HL-60 (cell line): ENCODE results near the gene AOPEP.

ENCODE experiments used
- DNase-seq, 2 experiments: peaks; one replicate each; pipeline ENCODE4 v3.0.0-alpha.2; 2010 to 2020; ENCODE audit warnings: low read depth in 1 of 2, low spot score in 1 of 2
- H3K27ac ChIP-seq: fragments of 250-450 bp; sonication (Bioruptor Pico); replicated peaks from 2 replicates; pipeline ENCODE4 v1.5.1; 2020; ENCODE audit warnings: mild to moderate bottlenecking, moderate library complexity
- H3K27me3 ChIP-seq: fragments of 250-450 bp; sonication (Bioruptor Pico); 2 replicates; pipeline ENCODE4 v1.5.1; 2021; ENCODE audit warnings: mild to moderate bottlenecking, moderate library complexity; ENCODE audit not compliant: insufficient read depth, poor library complexity, severe bottlenecking
- H3K4me3 ChIP-seq: replicated peaks from 2 replicates; pipeline ENCODE4 v1.5.1; 2011; ENCODE audit warnings: mild to moderate bottlenecking, control low read depth, low read length; ENCODE audit not compliant: insufficient read depth
- CTCF ChIP-seq: IDR thresholded peaks from one replicate; pipeline ENCODE4 v1.5.1; 2011; ENCODE audit warnings: low read length, control low read depth, inconsistent platforms; ENCODE audit not compliant: insufficient read depth
- GABPA ChIP-seq: IDR thresholded peaks from 2 replicates; pipeline ENCODE4 v1.6.1; 2012; ENCODE audit warnings: low read depth
- POLR2AphosphoS5 ChIP-seq: IDR thresholded peaks from 2 replicates; pipeline ENCODE4 v1.6.1; 2012; ENCODE audit warnings: low read depth
- REST ChIP-seq: IDR thresholded peaks from 2 replicates; pipeline ENCODE4 v1.6.1; 2012; ENCODE audit warnings: low read depth; ENCODE audit not compliant: insufficient replicate concordance
- SPI1 ChIP-seq: IDR thresholded peaks from 2 replicates; pipeline ENCODE4 v1.6.1; 2012; ENCODE audit warnings: low read depth, mild to moderate bottlenecking, borderline replicate concordance

AOPEP gene

GRCh38 chr9:94870465-94870792 lies 143.9 kb downstream of the AOPEP start:
- H3K27me3 ChIP-seq: no peaks in the 10 kb centered on the region
- TF ChIP-seq GABPA (no peak), CTCF (no peak), POLR2AphosphoS5 (no peak), SPI1 (no peak), REST (no peak)
- no peak overlapping the region for H3K27ac ChIP-seq
- DNase-seq: no peak
- no peak overlapping the region for H3K4me3 ChIP-seq

GRCh38 chr9:94870793-94871558 lies 144.5 kb downstream of the AOPEP start:
- DNase-seq: no peak
- Histone ChIP-seq H3K27me3 (no peaks in the 10 kb centered on the region), H3K27ac (no peak overlapping the region), H3K4me3 (no peak overlapping the region)
- no peak for TF ChIP-seq CTCF
- TF ChIP-seq SPI1: peak; percentile 23; the same call in 1 of the 2 replicates

GRCh38 chr9:94872083-94872833 lies 145.8 kb downstream of the AOPEP start:
- TF ChIP-seq CTCF: no peak
- no peak for TF ChIP-seq REST
- TF ChIP-seq POLR2AphosphoS5: no peak
- no peak for TF ChIP-seq SPI1
- no peak for TF ChIP-seq GABPA
- Histone ChIP-seq H3K27ac (no peak overlapping the region), H3K4me3 (no peak overlapping the region), H3K27me3 (no peaks in the 10 kb centered on the region)
- no peak for DNase-seq
